ENCODE data around the gene B3GALNT2.
A peak's percentile ranks its signal among the peaks of the same experiment; 100 is the strongest.
"Not testable (repeated sequence)": the region's sequence is repeated elsewhere in the genome, so short reads cannot be mapped to it uniquely, and the experiment has no call there.

Gene B3GALNT2

GRCh38 chr1:235503403-235504121 lies 690 bp downstream of the B3GALNT2 start:
- peak; percentile 40 for DNase-seq (ENCODE audit: low read depth)

GRCh38 chr1:235502601-235503402 lies 1.4 kb downstream of the B3GALNT2 start:
- peak; percentile 30 for DNase-seq (ENCODE audit: low read depth)

- peak; percentile 47 for DNase-seq (ENCODE audit: low read depth)
Measured at GRCh38 chr1:235500971-235501540, 3.2 kb downstream of the B3GALNT2 start.

- no peak for DNase-seq (ENCODE audit: low read depth)
Measured at GRCh38 chr1:235495551-235495950, 8.7 kb downstream of the B3GALNT2 start.

- no peak for DNase-seq (ENCODE audit: low read depth)
Measured at GRCh38 chr1:235495030-235495429, 9.2 kb downstream of the B3GALNT2 start.

- DNase-seq (ENCODE audit: low read depth), result no peak
Measured at GRCh38 chr1:235494531-235494930, 9.7 kb downstream of the B3GALNT2 start.

- DNase-seq (ENCODE audit: low read depth), result no peak
Measured at GRCh38 chr1:235491644-235492043, 12.6 kb downstream of the B3GALNT2 start.

GRCh38 chr1:235486321-235486720 lies 17.9 kb downstream of the B3GALNT2 start:
- DNase-seq (ENCODE audit: low read depth), result peak; percentile 47

GRCh38 chr1:235485558-235485957 lies 18.7 kb downstream of the B3GALNT2 start:
- no peak for DNase-seq (ENCODE audit: low read depth)

- DNase-seq (ENCODE audit: low read depth), result no peak
Measured at GRCh38 chr1:235483090-235483489, 21.2 kb downstream of the B3GALNT2 start.

GRCh38 chr1:235473806-235474205 lies 30.4 kb downstream of the B3GALNT2 start:
- no peak for DNase-seq (ENCODE audit: low read depth)

GRCh38 chr1:235470741-235471439 lies 33.4 kb downstream of the B3GALNT2 start:
- DNase-seq (ENCODE audit: low read depth), result no peak

GRCh38 chr1:235469897-235470296 lies 34.4 kb downstream of the B3GALNT2 start:
- not testable (repeated sequence) for DNase-seq (ENCODE audit: low read depth)

GRCh38 chr1:235468970-235469369 lies 35.3 kb downstream of the B3GALNT2 start:
- peak; percentile 72 for DNase-seq (ENCODE audit: low read depth)

GRCh38 chr1:235468004-235468403 lies 36.2 kb downstream of the B3GALNT2 start:
- DNase-seq (ENCODE audit: low read depth), result no peak

GRCh38 chr1:235465066-235465465 lies 39.2 kb downstream of the B3GALNT2 start:
- DNase-seq (ENCODE audit: low read depth), result no peak

- DNase-seq (ENCODE audit: low read depth), result not testable (repeated sequence)
Measured at GRCh38 chr1:235462832-235463231, 41.4 kb downstream of the B3GALNT2 start.

- DNase-seq (ENCODE audit: low read depth), result no peak
Measured at GRCh38 chr1:235461954-235462353, 42.3 kb downstream of the B3GALNT2 start.

- DNase-seq (ENCODE audit: low read depth), result no peak
Measured at GRCh38 chr1:235460770-235461169, 43.5 kb downstream of the B3GALNT2 start.

GRCh38 chr1:235457856-235458255 lies 46.4 kb downstream of the B3GALNT2 start:
- not testable (repeated sequence) for DNase-seq (ENCODE audit: low read depth)

GRCh38 chr1:235455823-235456222 lies 48.4 kb downstream of the B3GALNT2 start:
- DNase-seq (ENCODE audit: low read depth), result no peak

GRCh38 chr1:235455097-235455496 lies 49.2 kb downstream of the B3GALNT2 start:
- DNase-seq (ENCODE audit: low read depth), result no peak

All from amniotic epithelial cell (primary cell).